GM18867 (cell line): ENCODE measurements around the gene PLCB1.

Experiments
- ATAC-seq: cut with Tn5 transposase; IDR thresholded peaks from one replicate; pipeline ENCODE4 v1.9.1; 2021; ENCODE audit warnings: mild to moderate bottlenecking, moderate library complexity; ENCODE audit not compliant: unreplicated experiment

The PLCB1 gene

DNA sequence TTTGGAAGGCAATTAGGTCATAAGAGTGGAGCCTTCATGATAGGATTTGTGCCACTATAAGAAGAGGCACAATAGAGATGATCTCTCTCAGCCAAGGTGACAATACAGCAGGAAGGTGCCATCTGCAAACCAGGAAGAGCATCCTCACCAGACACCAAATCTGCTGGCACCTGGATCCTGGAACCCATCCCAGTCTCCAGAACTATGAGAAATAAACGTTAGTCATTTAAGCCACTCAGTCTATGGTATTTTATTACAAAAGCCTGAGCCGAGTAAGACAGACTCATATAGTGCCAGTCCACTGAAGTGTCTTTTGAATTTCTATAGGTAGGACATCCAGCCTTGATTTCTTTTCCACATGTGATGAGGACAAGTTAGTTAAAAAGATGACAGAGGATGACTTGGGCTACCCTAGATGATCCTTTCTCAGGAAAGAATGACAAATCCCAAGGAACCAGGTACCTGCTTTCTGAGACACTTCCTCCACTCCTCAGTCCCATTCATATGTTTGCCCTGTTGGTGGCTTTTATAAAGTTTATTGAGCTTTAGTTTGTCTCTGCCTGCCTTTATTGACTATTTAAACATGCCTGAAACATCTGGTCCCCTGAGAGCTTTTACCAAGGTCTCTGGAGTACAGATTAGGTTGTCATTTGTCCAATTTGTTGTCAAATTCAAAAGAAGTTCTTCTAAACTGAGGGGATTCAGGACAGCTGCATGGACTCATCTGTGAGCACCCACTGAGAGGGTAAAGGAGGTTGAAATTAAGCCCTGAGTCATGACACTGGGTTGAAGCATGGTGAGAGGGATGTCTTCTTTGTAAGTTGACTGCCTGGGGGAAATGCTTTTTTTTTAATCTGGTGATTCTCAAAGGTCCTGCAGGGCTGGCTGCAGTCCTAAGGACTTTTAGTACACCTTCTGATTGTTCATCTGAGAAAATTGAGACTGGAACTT lies 771.9 kb downstream of the PLCB1 start:
- no peak for ATAC-seq

DNA sequence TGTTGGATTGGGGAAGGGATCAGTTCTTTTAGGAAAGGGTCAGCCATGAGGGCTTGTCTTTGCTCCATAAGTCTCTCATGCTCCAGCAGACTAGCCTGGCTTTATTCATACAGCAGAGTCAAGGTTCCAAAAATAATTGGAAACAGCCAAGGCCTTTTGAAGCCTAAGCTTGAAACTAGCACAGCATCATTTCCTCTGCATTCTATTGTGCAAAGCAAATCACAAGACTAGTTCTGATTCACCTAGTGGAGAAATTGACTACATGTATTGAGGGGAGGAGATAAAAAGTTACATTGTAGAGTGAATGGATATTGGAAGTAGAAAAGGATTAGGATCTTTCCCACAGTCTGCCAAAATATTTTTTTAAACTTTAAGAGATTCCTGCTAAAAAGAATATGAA lies 777.5 kb downstream of the PLCB1 start:
- ATAC-seq, result no peak

DNA sequence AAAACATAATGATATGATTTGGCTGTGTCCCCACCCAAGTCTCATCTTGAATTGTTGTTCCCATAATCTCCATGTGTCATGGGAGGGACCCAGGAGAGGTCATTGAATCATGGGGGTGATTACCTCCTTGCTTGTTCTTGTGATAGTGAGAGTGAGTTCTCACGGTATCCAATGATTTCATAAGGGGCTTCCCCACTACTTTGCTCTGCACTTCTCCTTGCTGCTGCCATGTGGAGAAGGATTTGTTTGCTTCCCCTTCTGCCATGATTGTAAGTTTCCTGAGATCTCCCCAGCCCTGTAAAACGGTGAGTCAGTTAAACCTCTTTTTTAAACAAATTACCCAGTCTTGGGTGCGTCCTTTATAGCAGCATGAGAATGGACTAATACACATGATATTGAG lies 780.0 kb downstream of the PLCB1 start:
- ATAC-seq, result no peak

DNA sequence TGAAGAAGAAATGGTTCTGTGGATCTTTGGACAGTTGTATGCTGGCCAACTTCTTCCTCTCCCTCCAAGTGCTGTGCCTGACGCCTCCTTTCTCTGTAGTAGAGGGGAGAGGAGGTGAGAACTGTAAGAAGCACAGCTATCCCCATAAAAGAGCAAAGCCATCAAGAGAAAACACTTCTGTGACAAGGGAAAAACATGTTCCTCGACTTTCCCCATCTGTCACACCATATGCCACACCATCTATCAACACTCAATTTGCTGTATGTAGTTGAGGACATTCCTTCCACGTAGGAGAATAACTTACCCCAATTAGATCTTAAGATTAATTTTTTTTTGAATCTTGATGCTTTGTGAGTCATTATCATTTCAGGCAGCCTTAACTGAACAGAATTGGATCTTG lies 780.7 kb downstream of the PLCB1 start:
- no peak for ATAC-seq

DNA sequence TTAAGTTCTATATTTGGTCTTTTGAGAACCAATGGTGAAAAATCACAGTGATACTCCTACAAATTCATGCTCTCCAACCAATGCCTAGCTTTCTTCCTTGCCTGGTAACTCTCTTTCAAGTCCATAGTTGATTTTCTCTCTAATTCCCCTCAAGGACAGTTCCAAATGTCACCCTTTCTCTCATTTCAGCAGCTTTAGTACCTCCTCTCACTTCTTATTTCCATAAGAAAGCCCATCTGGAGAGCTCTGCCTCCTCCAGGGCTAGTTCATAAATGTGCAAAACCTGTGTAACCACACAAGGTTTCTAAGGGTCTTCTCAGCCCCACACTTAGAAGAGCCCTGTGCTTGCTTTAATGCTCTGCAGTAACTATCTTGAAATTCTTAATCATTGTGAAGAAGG lies 781.4 kb downstream of the PLCB1 start:
- no peak for ATAC-seq

DNA sequence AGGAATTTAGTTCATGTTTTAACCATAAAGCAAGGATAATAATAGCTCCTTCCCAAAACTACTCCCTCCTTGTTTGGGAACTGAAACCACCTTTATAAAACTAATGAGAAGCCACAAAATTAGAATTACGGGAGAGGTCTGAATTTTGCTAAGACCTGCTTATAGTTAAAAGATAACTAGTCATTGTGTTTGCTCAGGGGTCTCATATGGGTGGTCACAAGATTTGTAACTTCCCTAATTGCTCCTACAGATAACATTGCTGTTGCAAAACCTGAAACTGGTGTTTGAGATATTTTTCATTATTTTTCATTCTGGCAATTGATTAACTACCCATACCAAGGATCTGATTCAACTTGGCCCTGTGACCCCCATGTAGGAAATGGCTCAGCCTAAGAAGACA lies 782.4 kb downstream of the PLCB1 start:
- ATAC-seq, result no peak

DNA sequence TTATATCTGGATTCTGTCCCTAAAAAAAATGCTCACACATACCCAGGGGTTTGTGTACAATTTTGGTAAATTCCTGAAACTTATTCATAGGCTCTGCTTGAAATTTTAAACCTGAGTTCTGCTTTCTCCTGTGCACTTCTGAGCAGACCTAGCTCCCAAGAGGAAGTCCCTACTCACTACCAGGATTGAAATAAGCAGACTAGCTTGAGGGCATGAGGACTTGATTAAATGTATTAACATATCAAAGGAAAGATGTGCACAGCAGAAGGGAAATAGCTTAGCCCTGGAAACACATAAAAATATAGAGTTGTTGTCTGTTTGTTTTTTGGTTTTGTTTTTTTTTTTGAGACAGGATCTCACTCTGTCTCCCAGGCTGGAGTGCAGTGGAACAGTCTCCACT lies 785.0 kb downstream of the PLCB1 start:
- ATAC-seq, result no peak

DNA sequence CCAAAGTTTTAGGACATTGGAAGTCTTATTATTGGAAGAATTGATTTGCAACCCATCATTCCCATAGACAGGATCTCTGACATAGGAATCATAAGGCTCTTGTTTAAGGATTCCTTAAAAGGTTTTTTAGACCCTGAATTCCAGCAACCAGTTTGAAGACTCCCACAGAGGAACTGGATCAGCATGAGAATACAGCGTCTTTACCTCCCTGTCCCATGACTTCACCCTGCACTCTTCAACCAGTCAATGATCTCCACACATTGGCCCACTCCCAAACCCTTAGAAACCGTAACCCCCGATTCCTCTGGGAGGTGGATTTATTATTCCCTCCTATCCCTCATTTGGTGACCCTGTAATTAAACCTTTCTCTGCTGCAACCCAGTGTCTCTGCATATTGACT lies 786.1 kb downstream of the PLCB1 start:
- ATAC-seq, result no peak

DNA sequence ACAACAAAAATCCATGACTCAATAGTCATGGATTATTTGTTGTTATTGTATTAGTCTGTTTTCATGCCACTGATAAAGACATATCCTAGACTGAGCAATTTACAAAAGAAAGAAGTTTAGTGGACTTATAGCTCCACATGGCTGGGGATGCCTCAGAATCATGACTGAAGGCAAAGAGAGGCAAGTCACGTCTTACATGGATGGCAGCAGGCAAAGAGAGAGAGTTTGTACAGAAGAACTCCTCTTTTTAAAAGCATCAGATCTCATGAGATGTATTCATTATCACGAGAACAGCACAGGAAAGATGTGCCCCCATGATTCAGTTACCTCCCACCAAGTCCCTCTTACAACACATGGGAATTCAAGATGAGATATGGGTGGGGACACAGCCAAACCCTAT lies 792.5 kb downstream of the PLCB1 start:
- no peak for ATAC-seq

DNA sequence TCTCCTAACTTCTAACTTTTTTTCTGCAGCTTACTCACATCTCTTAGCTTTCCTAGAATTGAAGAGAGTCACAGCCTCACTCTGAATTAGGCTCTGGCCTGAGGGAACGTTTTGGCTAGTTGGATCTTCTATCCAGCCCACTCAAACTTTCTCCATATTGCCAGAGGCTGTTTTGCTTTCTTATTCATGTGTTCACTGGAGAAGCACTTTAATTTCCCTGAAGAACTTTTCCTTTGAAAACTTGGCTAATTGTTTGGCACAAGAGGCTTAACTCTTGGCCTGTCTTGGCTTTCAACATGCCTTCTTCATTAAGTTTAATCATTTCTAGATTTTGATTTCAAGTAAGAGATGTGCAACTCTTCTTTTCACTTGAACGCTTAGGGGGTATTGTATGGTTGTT lies 798.7 kb downstream of the PLCB1 start:
- ATAC-seq, result no peak

DNA sequence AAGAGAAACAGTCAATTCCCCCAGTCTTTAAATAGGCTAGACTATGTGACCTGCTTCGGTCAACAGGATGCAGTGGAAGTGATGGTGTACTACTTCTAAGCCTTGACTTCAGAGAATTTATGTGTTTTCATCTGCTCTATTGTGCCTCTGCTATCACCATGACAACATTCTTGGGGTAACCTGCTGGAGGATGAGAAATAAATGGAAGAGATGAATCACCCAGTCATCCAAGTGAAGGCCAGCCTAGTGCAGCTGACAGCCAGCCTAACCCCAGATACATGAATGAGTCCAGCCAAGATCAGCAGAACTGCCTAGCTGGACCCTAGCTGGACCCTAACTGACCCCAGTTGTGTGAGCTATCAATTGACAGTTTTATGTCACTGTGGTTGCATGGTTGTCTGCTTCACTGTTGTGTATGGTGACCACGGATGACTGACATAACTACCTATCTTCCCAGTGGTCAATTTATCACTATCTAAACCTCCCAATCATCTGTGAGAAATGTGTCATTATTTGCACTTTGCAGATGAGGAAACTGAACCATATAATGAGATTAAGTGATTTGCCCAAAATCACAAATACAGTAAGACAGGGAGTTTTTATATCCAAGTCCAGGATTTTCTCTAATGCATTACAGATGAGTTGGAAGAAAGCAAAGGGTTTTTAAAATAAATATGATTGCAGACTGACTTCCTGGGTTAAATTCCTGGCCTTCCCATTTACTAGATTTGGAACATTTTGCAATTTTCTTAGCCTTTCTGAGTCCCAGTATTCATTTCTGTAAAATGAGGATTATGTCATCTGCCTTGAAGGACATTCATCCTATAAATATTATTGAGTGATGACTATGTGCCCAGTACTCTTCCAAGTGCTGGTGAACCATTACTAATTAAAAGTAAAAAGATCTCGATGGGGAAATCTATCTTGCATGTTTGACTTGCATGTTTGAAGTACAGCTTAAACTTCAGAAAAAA lies 800.4 kb downstream of the PLCB1 start:
- no peak for ATAC-seq

DNA sequence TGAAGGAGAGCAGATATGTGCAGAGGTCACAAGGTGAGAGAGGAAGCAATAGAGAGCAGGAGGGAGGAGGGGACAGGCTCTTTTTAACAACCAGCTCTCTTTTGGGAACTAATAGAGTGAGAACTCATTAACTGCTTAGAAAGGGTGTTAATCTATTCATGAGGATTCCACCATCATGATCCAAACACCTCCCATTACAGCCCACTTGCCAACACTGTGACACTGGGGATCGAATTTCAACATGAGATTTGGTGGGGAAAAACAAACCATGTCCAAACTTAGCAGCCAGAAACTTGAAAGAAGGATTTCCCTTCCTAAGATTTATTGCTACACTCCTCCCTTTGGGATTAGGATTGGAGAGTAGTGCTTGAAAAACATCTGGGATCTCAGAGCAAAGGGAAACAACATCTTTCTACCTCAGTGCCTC lies 801.3 kb downstream of the PLCB1 start:
- ATAC-seq, result no peak

DNA sequence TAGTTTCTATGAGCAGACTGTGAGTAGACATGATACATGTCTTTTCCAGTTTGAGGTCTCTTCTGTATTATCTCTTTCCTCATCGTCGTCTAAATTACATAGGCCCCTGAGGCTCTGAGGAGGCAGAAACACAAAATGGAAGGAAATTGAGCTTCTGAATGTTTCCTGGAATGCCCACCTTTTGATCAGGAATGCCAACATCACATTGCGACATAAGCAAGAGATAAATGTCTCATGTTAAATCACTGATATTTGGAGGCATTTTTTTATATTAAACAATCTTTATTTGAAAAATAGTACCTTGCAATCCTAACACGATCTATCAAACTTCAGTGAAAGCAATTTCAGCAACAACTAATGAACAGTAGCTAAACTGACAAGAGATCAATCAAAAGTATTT lies 802.3 kb downstream of the PLCB1 start:
- ATAC-seq, result no peak
